Endothelial cell of umbilical vein (primary cell): Measurements from ENCODE around the gene DPP6. TPM values are rescaled to one million over a fixed set of nuclear protein-coding genes. Genes with fewer than 3 reads are reported as not detected.

Experiments
- BruUV-seq: library from RNA; stranded (reverse); fragments of 400-500 nt; replicated peaks from 2 replicates; lab custom pipeline; 2021; lab: Mats Ljungman, UMichigan
- CTCF ChIA-PET: fragments of 300-600, 350-600 bp; sonication (Branson Sonifier 250); formaldehyde crosslinking; loops from one replicate; lab custom pipeline; 2021; ENCODE audit warnings: antibody characterized with exemption, inconsistent platforms; lab: Charles Lee
- POLR2A ChIA-PET: fragments of 300-600, 350-600 bp; sonication (Branson Sonifier 250); formaldehyde crosslinking; loops from one replicate; lab custom pipeline; 2021; ENCODE audit warnings: antibody characterized with exemption, inconsistent platforms; lab: Charles Lee
- DNase-seq: peaks from one replicate; pipeline ENCODE4 v3.0.0-alpha.2; 2011; ENCODE audit warnings: low read depth, low spot score
- FAIRE-seq: peaks from 2 replicates; lab custom pipeline; 2011; peaks lifted over from hg19 to GRCh38; lab: Jason Lieb, UNC
- H2AFZ ChIP-seq: 2 replicates; pipeline ENCODE4 v1.6.0; 2012; ENCODE audit warnings: low read depth, low read length, control low read depth, inconsistent platforms
- H3K27ac ChIP-seq: 2 replicates; pipeline ENCODE4 v1.5.1; 2011; ENCODE audit warnings: low read depth, mild to moderate bottlenecking, control low read depth, low read length, moderate library complexity; ENCODE audit not compliant: insufficient read depth
- H3K27me3 ChIP-seq, 2 experiments: 2 replicates each; pipeline versions ENCODE4 v1.6.0 to v1.6.1; 2011; ENCODE audit warnings: low read length in 2 of 2, mixed read lengths in 1 of 2; ENCODE audit not compliant: control insufficient read depth in 2 of 2, insufficient read depth in 2 of 2
- H3K36me3 ChIP-seq, 2 experiments: 2 replicates in 1 of 2; 3 replicates in 1 of 2; pipeline ENCODE4 v1.5.1; 2011; ENCODE audit warnings: low read length in 2 of 2, mild to moderate bottlenecking in 1 of 2, moderate library complexity in 1 of 2; ENCODE audit not compliant: control insufficient read depth in 2 of 2, insufficient read depth in 2 of 2; ENCODE audit errors: extremely low read depth in 1 of 2
- H3K4me1 ChIP-seq: 3 replicates; pipeline ENCODE4 v1.5.1; 2011; ENCODE audit warnings: mild to moderate bottlenecking, low read length; ENCODE audit not compliant: control insufficient read depth, insufficient read depth; ENCODE audit errors: extremely low read depth
- H3K4me2 ChIP-seq: 2 replicates; pipeline ENCODE4 v1.6.1; 2011; ENCODE audit warnings: low read length, control low read depth, mixed read lengths; ENCODE audit not compliant: insufficient read depth
- H3K4me3 ChIP-seq, 3 experiments: fragments of 200-600 bp in 1 of 3; sonication (generic), shearing (Covaris generic) in 1 of 3; replicated peaks in 1 of 3; 2 replicates each; pipeline ENCODE4 v1.5.1; 2011 to 2016; ENCODE audit warnings: control low read depth in 3 of 3, low read length in 3 of 3, mild to moderate bottlenecking in 2 of 3, inconsistent platforms in 1 of 3, low read depth in 1 of 3, moderate library complexity in 1 of 3; ENCODE audit not compliant: insufficient read depth in 1 of 3
- H3K79me2 ChIP-seq: 2 replicates; pipeline ENCODE4 v1.6.0; 2012; ENCODE audit warnings: low read length, inconsistent platforms; ENCODE audit not compliant: control insufficient read depth, insufficient read depth
- H3K9ac ChIP-seq: replicated peaks from 2 replicates; pipeline ENCODE3; 2011; ENCODE audit warnings: low read length, control low read depth; ENCODE audit not compliant: insufficient read depth; ENCODE audit errors: extremely low read depth
- H3K9me1 ChIP-seq: replicated peaks from 3 replicates; pipeline ENCODE4 v1.6.0; 2011; ENCODE audit warnings: mild to moderate bottlenecking, low read length; ENCODE audit not compliant: control insufficient read depth, insufficient read depth; ENCODE audit errors: extremely low read depth
- H3K9me3 ChIP-seq: replicated peaks from 2 replicates; pipeline ENCODE4 v1.5.1; 2012; ENCODE audit warnings: low read length, inconsistent platforms; ENCODE audit not compliant: control insufficient read depth, insufficient read depth
- H4K20me1 ChIP-seq: replicated peaks from 2 replicates; pipeline ENCODE3; 2011; ENCODE audit warnings: mild to moderate bottlenecking, low read length; ENCODE audit not compliant: control insufficient read depth, insufficient read depth; ENCODE audit errors: extremely low read depth
- CTCF ChIP-seq, 2 donors: IDR thresholded peaks; 1 replicate in 1 of 2; 2 replicates in 1 of 2; pipeline ENCODE4 v1.5.1; 2011; ENCODE audit warnings: low read length in 2 of 2, mild to moderate bottlenecking in 2 of 2, moderate library complexity in 2 of 2, control low read depth in 1 of 2, inconsistent platforms in 1 of 2, low read depth in 1 of 2; ENCODE audit not compliant: insufficient read depth in 1 of 2; ENCODE audit errors: extremely low read depth in 1 of 2
- EZH2 ChIP-seq: IDR thresholded peaks from 2 replicates; pipeline ENCODE4 v1.6.1; 2012; ENCODE audit warnings: borderline replicate concordance, low read depth, mild to moderate bottlenecking, moderate library complexity, low read length, inconsistent platforms; ENCODE audit not compliant: severe bottlenecking
- FOS ChIP-seq: IDR thresholded peaks from 2 replicates; pipeline ENCODE4 v1.6.1; 2011; ENCODE audit warnings: mild to moderate bottlenecking, low read length, moderate library complexity, borderline replicate concordance; ENCODE audit not compliant: insufficient read depth
- GATA2 ChIP-seq: IDR thresholded peaks from 2 replicates; pipeline ENCODE4 v1.7.0; 2011; ENCODE audit warnings: low read depth, mild to moderate bottlenecking, moderate library complexity, mixed read lengths, low read length; ENCODE audit not compliant: insufficient read length, insufficient read depth
- JUN ChIP-seq: IDR thresholded peaks from 2 replicates; pipeline ENCODE4 v1.6.1; 2011; ENCODE audit warnings: borderline replicate concordance, low read depth; ENCODE audit not compliant: insufficient read length, insufficient read depth
- MAX ChIP-seq: IDR thresholded peaks from 2 replicates; pipeline ENCODE4 v1.6.1; 2011; ENCODE audit not compliant: insufficient read depth, insufficient read length
- MYC ChIP-seq: IDR thresholded peaks from one replicate; pipeline ENCODE4 v1.6.1; 2011; ENCODE audit warnings: mild to moderate bottlenecking, low read depth, low read length
- POLR2A ChIP-seq: IDR thresholded peaks from 2 replicates; pipeline ENCODE4 v1.6.1; 2012; ENCODE audit warnings: low read depth, mild to moderate bottlenecking, control low read depth, low read length
- POLR2AphosphoS5 ChIP-seq: IDR thresholded peaks from 2 replicates; pipeline ENCODE4 v1.6.1; 2012; ENCODE audit warnings: low read depth, mild to moderate bottlenecking, control low read depth, low read length, moderate library complexity; ENCODE audit not compliant: insufficient read depth
- dilution Hi-C: fragments of 300-500 bp; cut with MboI; formaldehyde crosslinking; loops from one replicate; pipeline ENCODE4 v1.15.0; 2019; ENCODE audit warnings: low sequenced_read_pairs; ENCODE audit not compliant: extremely low pct_ligation_motif_present
- intact Hi-C: fragments of 100-400 bp; cut with micrococcal nuclease; formaldehyde crosslinking; loops from one replicate; pipeline ENCODE4 v1.10.0; 2022
- polyA plus RNA-seq, 4 experiments: library from polyadenylated mRNA; depleted of rRNA in 3 of 4; stranded (reverse) in 3 of 4; unstranded in 1 of 4; fragments of >200 nt; gene quantifications; 2 replicates each; pipeline versions ENCODE4 v1.2.1 to v1.2.3, GENCODE V29; 2011 to 2012; ENCODE audit warnings: missing spikeins in 1 of 4
- total RNA-seq: library from RNA; stranded (reverse); gene quantifications from 2 replicates; pipeline ENCODE4 v1.2.3, GENCODE V29; 2021

Gene DPP6
- total and polyA plus RNA-seq, 2 donors (not counting 3 experiments of a cell fraction or from before 2014, with no cell fraction given), result not detected

DNA sequence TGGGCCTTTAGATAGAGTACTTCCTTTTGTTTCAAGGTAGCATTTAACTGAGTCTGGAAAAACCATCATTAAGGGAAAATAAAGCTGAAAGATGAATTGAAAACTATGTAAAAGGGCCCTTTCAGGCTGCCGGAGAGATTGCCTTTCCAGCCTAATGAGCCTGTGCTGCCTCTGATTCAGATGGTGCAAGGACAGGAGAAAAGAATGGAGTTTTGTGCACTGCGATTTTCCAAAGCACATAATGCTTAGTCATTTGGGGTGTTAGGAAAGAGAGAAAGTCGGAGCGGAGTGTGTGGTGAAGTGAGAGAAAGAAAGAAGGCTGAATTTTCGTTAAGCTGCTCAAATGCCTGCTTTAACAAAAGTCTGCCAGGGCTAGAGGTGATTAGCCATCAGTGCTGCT is 691.0 kb downstream of the DPP6 start:
- Histone ChIP-seq H3K27me3 (no peaks in the 10 kb centered on the region), H3K9ac (no peak overlapping the region), H3K9me3 (peaks cover 3% of the 10 kb centered on the region), H2AFZ (no peak overlapping the region), H3K4me3 (no peak overlapping the region), H3K79me2 (no peaks in the 10 kb centered on the region), H3K4me1 (no peaks in the 10 kb centered on the region), H4K20me1 (no peaks in the 10 kb centered on the region), H3K36me3 (no peaks in the 10 kb centered on the region), H3K9me1 (no peaks in the 10 kb centered on the region), H3K4me2 (no peak overlapping the region), H3K27ac (no peak overlapping the region)
- no peak for FAIRE-seq
- BruUV-seq, result no TSS peak
- dilution Hi-C loops (no loop called here), intact Hi-C loops (no loop called here)
- no peak for DNase-seq
- ChIA-PET CTCF (no interaction called here), POLR2A (no interaction called here)
- TF ChIP-seq CTCF (IDR thresholded peaks at IDR 0.05; ENCODE audit: extremely low read depth in 1 of 2, insufficient read depth in 1 of 2, low read depth in 1 of 2, low read length in 2 of 2) (no peak), POLR2AphosphoS5 (no peak), GATA2 (no peak), JUN (no peak), MYC (no peak), EZH2 (no peak), MAX (no peak), POLR2A (no peak), FOS (no peak)
